GM21737 (cell line): ENCODE results near the gene ZNF534.
"Not testable (repeated sequence)": the region's sequence is repeated elsewhere in the genome, so short reads cannot be mapped to it uniquely, and the experiment has no call there.

Experiments used
- ATAC-seq: cut with Tn5 transposase; IDR thresholded peaks from one replicate; pipeline ENCODE4 v1.9.1; 2021; ENCODE audit warnings: mild to moderate bottlenecking, moderate library complexity; ENCODE audit not compliant: unreplicated experiment

ZNF534 gene

DNA sequence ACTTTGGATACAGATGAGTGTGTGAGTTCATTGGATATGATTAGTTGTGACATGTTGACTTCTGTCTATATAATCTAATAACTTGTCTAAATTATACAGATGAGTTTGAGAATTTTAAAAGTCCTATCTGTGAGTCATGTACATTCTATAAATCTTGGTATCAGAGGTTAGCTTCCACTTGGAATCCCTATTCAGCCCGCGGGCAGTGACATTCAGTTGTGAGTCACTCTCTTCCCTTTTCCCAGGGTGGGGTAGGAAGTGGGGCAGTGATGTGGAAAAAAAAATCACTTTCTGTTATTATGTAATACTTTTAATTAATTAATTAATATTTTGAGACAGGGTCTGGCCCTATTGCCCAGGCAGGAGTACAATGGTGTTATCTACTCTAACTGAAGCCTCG lies 65.6 kb downstream of the ZNF534 start:
- ATAC-seq = no peak

- ATAC-seq = no peak
These were observed 69.6 kb downstream of the ZNF534 start for GRCh38 chr19:52498571-52498970.

DNA sequence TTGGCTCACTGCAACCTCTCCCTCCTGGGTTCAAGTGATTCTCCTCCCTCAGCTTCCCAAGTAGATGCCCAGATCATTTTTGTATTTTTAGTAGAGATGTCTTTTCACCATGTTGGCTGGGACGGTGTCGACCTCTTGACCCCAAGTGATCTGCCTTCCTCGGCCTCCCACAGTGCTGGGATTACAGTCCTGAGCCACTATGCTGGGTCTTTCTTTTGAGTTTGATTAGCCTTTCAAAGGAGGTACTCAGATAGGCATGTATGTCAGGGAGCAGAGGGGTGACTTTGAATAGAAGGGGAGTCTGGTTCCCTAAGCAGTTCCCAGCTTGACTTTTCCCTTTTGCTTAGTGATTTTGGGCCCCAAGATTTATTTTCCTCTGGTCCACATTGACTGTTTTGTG lies 71.5 kb downstream of the ZNF534 start:
- not testable (repeated sequence) for ATAC-seq

- not testable (repeated sequence) for ATAC-seq
These were observed 72.0 kb downstream of the ZNF534 start for GRCh38 chr19:52500991-52501390.
